Airway epithelial cell (primary cell): Measurements from ENCODE around the gene ARHGAP4. TPM values are rescaled to one million over a fixed set of nuclear protein-coding genes. Genes with fewer than 3 reads are reported as not detected.

Source experiments
- total RNA-seq: library from RNA; depleted of rRNA; stranded (reverse); fragments of >200 nt; gene quantifications from 2 replicates; pipeline ENCODE4 v1.2.3, GENCODE V29; 2015

The ARHGAP4 gene
- 1.2 and 7.0 TPM in 2 replicates for total RNA-seq

DNA sequence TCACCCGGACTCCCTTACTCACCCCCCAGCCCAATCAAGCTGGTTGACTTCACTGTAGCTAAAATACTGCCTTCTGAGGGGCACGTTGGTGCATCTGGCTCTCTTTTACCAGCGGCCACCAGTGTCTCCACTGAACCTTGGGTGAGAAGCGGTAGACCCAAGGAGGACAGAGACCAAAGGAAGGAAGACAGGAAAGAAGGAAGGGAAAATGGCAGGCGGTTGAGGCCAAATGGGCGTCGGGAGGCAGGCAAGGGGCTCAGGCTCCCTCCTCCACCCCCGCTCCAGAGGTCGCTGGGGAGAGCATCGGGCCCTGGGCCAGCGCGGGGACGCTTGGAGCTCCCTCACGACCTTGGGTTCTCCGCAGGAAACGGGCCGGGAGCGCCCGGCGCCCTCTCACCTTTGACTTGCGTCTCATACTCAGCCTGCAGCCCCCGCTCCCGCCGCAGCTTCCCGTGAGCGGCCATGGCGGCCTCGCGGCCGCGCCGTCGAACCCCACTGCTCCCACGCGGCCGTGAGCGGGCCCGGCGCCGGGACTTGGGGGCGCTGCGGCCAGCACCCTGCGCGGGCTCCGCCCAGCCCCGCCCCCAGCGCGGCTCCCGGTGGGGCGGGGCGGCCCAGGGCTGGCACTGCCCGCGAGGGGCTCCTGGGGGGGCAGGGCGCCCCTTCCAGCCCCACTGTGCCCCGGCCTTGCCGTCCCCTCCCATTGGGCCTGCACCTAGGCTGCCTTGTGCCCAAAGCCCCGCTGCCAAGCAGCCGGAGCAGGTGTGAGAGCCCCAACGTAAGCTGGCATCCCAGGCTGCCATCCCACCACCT, at the start of gene ARHGAP4:
Gene ARHGAP4, minus strand, starts transcription at position 526 of the 813 bp plus-strand sequence. Its CDS starts 62 bp downstream, at position 464.

DNA sequence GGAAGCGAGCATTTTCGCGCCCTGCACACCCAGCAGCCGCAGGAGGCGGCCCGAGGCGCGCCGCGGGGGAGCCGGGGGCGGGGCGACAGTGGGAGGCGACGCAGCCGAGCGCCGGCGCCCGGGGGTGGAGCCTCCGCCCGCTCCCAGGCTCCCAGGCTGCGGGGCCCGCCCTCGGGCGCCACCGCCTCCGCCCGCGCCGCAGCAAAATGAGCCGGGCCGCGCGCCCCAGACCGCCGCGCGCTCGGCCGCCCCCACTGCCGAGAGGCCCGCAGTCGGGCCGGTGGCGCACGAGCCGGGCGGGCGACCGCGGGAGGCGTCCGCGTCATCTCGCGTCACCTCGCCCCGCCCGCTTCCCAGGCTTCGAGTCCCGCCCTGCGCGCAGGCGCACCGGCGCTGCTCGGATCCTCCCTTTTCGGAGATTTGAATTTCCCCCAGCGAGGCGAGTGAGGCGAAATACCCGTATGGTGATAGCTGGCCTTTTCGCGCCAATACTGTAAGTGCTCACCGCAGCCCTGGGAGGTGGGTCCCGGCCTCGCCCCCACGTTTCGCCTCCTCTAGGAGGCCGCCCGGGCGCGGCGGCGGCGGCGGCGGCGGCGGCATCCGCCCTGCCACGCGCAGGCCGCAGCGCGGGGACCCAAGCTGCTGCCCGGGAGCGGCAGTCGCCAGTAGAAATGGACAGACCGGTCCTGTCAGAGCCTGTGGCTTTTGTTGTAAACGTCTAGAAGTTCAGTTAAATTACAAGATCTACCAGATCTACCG, 46.5 kb upstream of the ARHGAP4 start, which contains the start of gene TMEM187:
Gene TMEM187, plus strand, starts transcription at position 387 of the 759 bp plus-strand sequence. CDS start 9,309 bp downstream, outside the sequence.

DNA sequence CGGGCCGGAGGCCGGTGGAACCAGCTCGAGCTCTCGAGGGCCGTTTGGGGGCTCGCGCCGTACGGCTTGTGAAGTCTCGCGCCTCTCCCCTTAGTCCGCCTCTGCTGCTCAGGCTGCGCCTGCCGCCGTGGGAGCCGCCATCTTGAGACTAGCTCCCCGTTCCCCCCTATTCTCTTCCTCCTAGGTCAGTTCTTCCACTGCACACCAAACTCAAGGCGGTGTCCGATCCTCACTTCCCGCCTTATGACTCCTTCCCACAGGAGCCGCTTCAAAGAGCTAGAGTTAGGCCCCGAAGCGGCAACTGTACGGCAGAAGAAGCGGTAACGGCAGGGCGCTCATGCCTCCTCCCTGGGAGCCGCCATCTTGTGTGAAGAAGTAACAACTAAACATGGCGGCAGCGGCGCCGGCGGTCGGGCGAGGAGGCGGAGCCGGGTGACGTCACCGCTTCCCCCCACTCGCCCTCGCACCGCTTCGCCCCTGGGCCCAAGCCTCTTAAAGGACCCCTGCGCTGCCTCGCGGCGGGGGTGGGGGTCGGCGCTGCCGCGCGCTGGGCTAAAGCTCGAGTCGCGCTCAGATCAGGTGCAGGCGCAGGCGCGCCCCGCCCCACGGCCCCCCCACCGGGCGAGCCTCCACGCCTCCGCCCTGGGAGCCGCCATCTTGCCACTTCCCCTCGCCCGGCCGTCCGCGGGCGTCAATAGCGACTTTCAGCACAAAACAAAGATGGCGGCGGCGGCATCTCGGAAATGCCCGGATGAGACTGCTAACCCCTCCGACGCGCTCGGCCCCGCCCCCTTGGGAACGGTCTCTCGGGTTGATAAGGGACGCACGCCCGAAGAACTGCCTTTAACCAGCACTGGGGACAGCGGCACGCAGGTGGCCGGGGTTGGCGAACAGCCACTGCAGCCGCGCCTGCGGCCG, 45.6 kb upstream of the ARHGAP4 start, which contains the start of gene HCFC1:
Gene HCFC1, minus strand, starts transcription at position 369 of the 918 bp plus-strand sequence. CDS start 978 bp downstream, outside the sequence.

DNA sequence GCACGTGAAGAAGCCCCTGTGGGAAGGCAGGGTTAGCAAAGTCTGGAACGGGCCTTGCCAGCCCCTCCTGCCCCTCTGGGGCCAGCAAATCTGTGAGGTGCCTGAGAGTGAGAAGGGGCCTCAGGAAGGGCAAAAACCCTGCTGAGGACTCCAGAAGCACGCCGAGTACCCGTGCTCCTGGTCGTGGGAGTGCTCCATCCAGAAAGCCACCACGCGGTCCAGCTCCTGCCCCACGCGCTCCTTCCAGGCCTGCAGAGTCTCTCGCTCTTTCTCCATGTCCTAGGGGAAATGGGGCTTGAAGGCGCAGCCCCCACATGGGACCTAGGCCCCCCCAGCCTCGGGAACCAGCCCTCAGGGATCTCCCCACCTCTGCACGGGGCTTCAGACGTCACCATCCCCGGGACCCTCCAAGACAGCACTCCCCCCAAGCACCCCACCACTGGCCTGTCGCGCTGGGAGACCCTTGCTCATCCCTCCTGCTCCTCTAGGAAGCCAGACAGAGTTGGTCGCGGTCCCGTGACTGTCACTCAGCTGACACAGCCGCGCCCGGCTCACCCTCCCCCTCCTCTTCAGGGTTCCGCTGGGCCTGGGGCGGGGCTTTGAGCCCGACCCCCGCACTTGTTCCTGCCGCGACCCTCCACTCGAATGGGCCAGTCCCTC, 18.2 kb upstream of the ARHGAP4 start, which contains the start of gene RENBP:
Gene RENBP, minus strand, starts transcription at position 504 of the 660 bp plus-strand sequence. Its CDS starts 33 bp downstream, at position 471.

GRCh38 chrX:153934762-153935325, 8.8 kb upstream of the ARHGAP4 start, which contains the start of gene NAA10:
Gene NAA10, minus strand, starts transcription at chrX:153935037. Its CDS starts 133 bp downstream, at chrX:153934904.

DNA sequence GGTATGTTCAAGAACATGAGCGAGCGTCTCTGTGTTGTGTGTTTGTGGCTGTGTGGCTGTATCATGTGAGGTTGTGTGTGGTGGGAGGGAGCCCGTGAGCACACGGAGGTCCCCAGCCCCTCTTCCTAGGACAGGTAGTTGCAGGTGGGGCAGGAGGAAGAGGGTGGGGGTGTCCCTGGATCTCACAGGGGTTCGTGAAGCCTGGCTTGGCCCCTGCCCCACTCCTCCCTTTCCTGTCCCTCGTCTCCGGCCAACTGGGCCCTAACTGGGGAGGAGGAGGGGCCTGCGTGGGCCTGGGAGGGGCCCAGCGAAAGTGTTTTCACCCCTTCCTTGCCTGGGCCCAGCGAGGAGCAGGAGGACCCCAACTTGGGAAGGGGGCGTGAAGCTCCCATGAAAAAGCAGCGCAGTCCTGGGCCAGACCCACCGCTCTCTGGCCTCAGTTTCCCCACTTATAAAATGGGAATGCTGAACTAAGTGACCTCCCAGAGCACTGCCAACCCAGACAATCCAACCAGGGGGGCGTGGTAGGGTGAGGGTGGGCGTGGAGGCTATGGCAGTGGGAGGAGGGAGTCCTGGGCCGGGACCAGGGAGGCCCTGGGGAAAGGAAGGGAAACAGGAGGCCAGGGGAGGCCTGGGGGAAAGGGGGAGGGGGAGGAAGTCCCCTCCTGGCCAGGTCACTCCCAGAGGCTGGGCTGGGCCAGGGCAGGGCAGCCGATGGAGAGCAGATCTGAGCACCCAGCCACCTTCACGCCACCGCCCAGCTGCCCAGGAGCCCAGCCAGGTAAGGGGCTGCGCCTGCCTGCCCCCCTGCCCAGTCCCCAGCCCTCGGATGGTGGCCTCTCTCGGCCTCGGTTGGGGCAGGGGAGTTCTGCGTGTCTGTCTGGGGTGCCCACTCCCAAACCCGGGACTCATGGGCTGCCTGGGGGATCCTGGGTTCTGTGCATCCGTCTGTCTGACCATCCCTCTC, 21.8 kb downstream of the ARHGAP4 start, which contains the start of gene AVPR2:
Gene AVPR2, plus strand, starts transcription at position 683 of the 967 bp plus-strand sequence. CDS start 473 bp downstream, outside the sequence.

DNA sequence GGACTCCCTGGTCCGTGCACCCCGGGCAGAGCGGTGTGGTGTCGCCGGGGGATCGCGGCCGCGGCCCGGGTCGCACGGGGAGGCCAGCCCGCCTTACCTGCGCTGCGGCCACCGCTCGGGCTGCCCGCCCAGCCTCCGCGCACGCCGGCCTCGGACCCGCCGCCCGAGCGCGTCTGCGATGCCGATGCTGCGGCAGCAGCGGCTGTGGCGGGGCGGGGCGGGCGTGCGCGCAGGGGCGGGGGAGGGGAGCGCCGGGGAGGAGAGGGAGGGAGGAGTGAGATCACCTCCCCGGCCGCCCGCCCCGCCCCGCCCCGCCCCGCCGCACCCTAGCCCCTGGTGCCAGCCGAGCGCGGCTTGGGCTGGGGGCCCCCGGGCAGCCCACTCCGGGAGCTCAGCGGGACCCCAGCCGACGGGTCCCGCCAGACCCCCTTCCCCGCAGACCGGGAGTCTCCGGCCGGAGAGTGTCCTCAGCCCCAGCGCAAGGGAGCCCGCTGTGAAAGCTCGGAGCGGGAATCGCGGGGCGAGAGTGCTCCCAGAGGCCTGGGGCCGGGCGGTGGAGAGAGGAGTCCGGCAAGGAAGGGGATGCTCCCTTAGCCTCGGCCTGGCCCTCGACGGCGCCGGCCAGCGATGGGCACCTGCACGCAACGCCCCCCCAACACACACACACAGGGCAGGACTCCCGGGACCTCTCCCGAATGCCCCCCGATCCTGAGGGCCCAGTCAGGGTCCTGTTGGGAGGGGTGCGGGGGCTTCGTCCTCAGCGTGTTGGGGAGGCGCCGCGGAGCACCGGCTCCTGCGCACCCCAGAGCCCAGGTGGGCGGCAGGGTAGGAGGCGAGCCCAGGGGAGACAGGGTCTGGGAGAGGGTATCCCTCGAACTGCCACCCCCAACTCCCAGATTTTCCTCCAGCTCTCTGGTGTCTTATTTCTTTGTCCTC, 39.8 kb downstream of the ARHGAP4 start, which contains the start of gene L1CAM:
Gene L1CAM, minus strand, starts transcription at position 206 of the 936 bp plus-strand sequence. CDS start 10,337 bp downstream, outside the sequence.

Other genes starting within 250 kb of the ARHGAP4 start
- 47.9 and 56.6 TPM in 2 replicates for gene SLC6A8, start 238.3 kb downstream of the ARHGAP4 start, total RNA-seq
- gene BCAP31, start 201.9 kb downstream of the ARHGAP4 start, total RNA-seq, result 164 and 185 TPM in 2 replicates
- 3.3 and 4.5 TPM in 2 replicates for gene ABCD1, start 201.4 kb downstream of the ARHGAP4 start, total RNA-seq
- 7.3 and 9.0 TPM in 2 replicates for gene PLXNB3, start 162.0 kb downstream of the ARHGAP4 start, total RNA-seq
- 0.07 TPM in 1 of 2 replicates, not detected in the other for gene SRPK3, start 145.2 kb downstream of the ARHGAP4 start, total RNA-seq
- gene IDH3G, start 131.9 kb downstream of the ARHGAP4 start, total RNA-seq, result 65.0 and 70.2 TPM in 2 replicates
- 129 and 259 TPM in 2 replicates for gene SSR4, start 131.6 kb downstream of the ARHGAP4 start, total RNA-seq
- gene PDZD4, start 95.7 kb downstream of the ARHGAP4 start, total RNA-seq, result 0.14 TPM in 1 of 2 replicates, not detected in the other
- gene L1CAM, start 40.1 kb downstream of the ARHGAP4 start, total RNA-seq, result 1.3 and 1.6 TPM in 2 replicates
- not detected in 2 replicates for gene AVPR2, start 21.6 kb downstream of the ARHGAP4 start, total RNA-seq
- 149 and 176 TPM in 2 replicates for gene NAA10, start 8.8 kb upstream of the ARHGAP4 start, total RNA-seq
- gene RENBP, start 18.4 kb upstream of the ARHGAP4 start, total RNA-seq, result 0.09 and 0.21 TPM in 2 replicates
- gene HCFC1, start 45.6 kb upstream of the ARHGAP4 start, total RNA-seq, result 35.4 and 50.1 TPM in 2 replicates
- 10.3 and 12.4 TPM in 2 replicates for gene TMEM187, start 46.5 kb upstream of the ARHGAP4 start, total RNA-seq
- gene IRAK1, start 93.6 kb upstream of the ARHGAP4 start, total RNA-seq, result 104 and 110 TPM in 2 replicates
- 18.2 and 25.4 TPM in 2 replicates for gene MECP2, start 171.5 kb upstream of the ARHGAP4 start, total RNA-seq
- gene OPN1LW, start 218.0 kb upstream of the ARHGAP4 start, total RNA-seq, result not detected in 2 replicates